Activated T-helper 1 cell treated with anti-CD3 and anti-CD28 coated beads, Interleukin-12 subunit alpha, Interleukin-12 subunit beta, Interleukin-2, Interleukin-4 antibody, amounts not matched to agents 30 ng/mL and 10 ng/mL and 1 ng/mL, durations not matched to agents 14 hours and 24 hours and 36 hours (primary cell): ENCODE measurements around the gene ZBTB3. TPM values are rescaled to one million over a fixed set of nuclear protein-coding genes. Genes with fewer than 3 reads are reported as not detected.
"Not testable (repeated sequence)": the region's sequence is repeated elsewhere in the genome, so short reads cannot be mapped to it uniquely, and the experiment has no call there.

ENCODE experiments used
- DNase-seq: peaks from one replicate; pipeline ENCODE4 v3.0.0; 2021; ENCODE audit warnings: low spot score
- H3K27ac Mint-ChIP-seq: one replicate; pipeline ENCODE4 v1.8.0; 2021; ENCODE audit warnings: mild to moderate bottlenecking, mixed read lengths
- H3K27me3 Mint-ChIP-seq: one replicate; pipeline ENCODE4 v1.8.0; 2022; ENCODE audit warnings: mild to moderate bottlenecking, moderate library complexity, mixed read lengths; ENCODE audit not compliant: insufficient read depth
- H3K36me3 Mint-ChIP-seq: one replicate; pipeline ENCODE4 v1.8.0; 2021; ENCODE audit warnings: low read depth, mixed read lengths
- H3K4me1 Mint-ChIP-seq: one replicate; pipeline ENCODE4 v1.8.0; 2021; ENCODE audit warnings: low read depth, mixed read lengths
- H3K4me3 Mint-ChIP-seq: one replicate; pipeline ENCODE4 v1.8.0; 2021; ENCODE audit warnings: mild to moderate bottlenecking, moderate library complexity, mixed read lengths
- H3K9me3 Mint-ChIP-seq: one replicate; pipeline ENCODE4 v1.8.0; 2021; ENCODE audit warnings: mixed read lengths
- intact Hi-C: fragments of 100-400 bp; cut with micrococcal nuclease; formaldehyde crosslinking; loops from one replicate; pipeline ENCODE4 v1.15.1; 2024
- total RNA-seq: library from RNA; stranded (reverse); gene quantifications from 2 replicates; pipeline ENCODE4 v1.2.3, GENCODE V29; 2022

The ZBTB3 gene
- total RNA-seq, 1 donor from 2014 or later = 8.7 TPM

DNA sequence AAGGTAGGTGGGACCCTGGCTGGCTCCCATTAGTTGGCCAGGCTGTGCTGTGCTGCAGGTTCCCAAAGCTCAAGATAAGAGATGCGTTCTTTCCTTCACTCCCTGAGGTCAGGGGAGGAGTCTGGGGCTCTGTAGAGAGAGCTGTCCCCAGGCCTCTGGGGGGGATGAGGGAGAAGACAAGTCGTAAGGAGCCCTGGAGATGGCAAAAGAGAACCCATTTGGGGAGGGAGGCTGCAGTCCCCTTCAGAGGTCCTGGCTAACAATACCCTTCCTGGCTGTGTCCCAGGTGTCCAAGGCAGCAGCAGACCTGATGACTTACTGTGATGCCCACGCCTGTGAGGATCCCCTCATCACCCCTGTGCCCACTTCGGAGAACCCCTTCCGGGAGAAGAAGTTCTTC, 45.6 kb downstream of the ZBTB3 start:
- peaks cover 64% of the 10 kb centered on the region for H3K4me1 Mint-ChIP-seq
- intact Hi-C loops = loop anchor here (2.0 to 5.0 kb wide), 2 partner anchors 44 to 586 kb away; partner anchors contain the start of genes C11orf98, CSKMT and INCENP
- DNase-seq = no peak

DNA sequence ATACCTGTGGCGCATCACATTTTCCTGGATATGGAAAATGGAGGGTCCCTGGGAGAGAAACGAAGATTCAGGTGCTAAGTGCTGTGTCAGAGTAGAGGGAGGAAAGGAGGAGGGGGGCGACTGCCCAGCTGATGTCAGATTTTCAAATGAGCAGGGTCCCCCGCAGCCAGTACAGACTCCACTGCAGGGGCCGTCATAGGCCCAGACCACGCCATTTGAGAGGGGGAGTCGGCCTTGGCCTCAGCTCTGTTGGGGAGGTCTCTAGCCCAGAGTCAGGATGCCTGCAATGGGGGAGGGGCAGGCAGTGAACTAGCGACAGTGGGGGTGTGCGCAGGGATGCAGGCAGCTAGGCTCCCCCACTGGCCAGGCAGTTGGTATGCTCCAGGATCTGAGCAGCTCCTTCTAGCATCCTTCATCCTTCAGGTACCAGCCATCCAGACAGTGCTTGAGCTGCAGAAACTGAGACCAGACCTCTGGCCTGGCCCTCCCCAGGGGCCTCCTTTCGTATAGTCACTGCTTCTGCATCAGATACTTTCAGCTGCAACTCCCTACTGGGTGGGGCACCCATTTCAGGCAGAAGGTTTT, 46.6 kb downstream of the ZBTB3 start, which contains the start of the genes BSCL2 and GNG3:
Gene BSCL2 (minus strand): TSS at position 148 of the 585 bp plus-strand sequence. CDS start 229 bp downstream, outside the sequence.
Gene GNG3 (plus strand): TSS at position 400 of the 585 bp plus-strand sequence. CDS start 620 bp downstream, outside the sequence.
- H3K4me1 Mint-ChIP-seq = peaks cover 54% of the 10 kb centered on the region
- H3K27ac Mint-ChIP-seq = peak within 1 kb of the TSS; percentile 93
- no peaks in the 10 kb centered on the region for H3K27me3 Mint-ChIP-seq
- no peaks in the 10 kb centered on the region for H3K9me3 Mint-ChIP-seq
- no peak for DNase-seq
- H3K4me3 Mint-ChIP-seq = peak within 1 kb of the TSS; percentile 90
- intact Hi-C loops = loop anchor here (5.0 kb wide), 1 partner anchor 585 kb away; the partner anchor contains the start of gene INCENP
- H3K36me3 Mint-ChIP-seq = peaks cover 21% of the 10 kb centered on the region

More for the DNA sequence above, 45.6 kb downstream of the ZBTB3 start:
- Mint-ChIP-seq H3K27ac (peak overlapping the region; percentile 93), H3K36me3 (peaks cover 26% of the 10 kb centered on the region), H3K4me3 (peak overlapping the region; percentile 90), H3K9me3 (no peaks in the 10 kb centered on the region), H3K27me3 (no peaks in the 10 kb centered on the region)

- Mint-ChIP-seq H3K36me3 (peaks cover 21% of the 10 kb centered on the region), H3K27ac (peak overlapping the region; percentile 45), H3K9me3 (no peaks in the 10 kb centered on the region), H3K4me3 (peak overlapping the region; percentile 62), H3K27me3 (no peaks in the 10 kb centered on the region), H3K4me1 (peaks cover 49% of the 10 kb centered on the region)
- intact Hi-C loops = loop anchor here (1.0 to 5.0 kb wide), 4 partner anchors 35 to 585 kb away; partner anchors contain the start of genes INCENP and LBHD1
- no peak for DNase-seq
These were observed 47.1 kb downstream of the ZBTB3 start for GRCh38 chr11:62706850-62707247.

- Mint-ChIP-seq H3K4me1 (peaks cover 49% of the 10 kb centered on the region), H3K9me3 (no peaks in the 10 kb centered on the region), H3K4me3 (peak overlapping the region; percentile 89), H3K27ac (peak overlapping the region; percentile 79), H3K27me3 (no peaks in the 10 kb centered on the region), H3K36me3 (peaks cover 26% of the 10 kb centered on the region)
- peak; percentile 89 for DNase-seq
- intact Hi-C loops = loop anchor here (1.0 to 5.0 kb wide), 4 partner anchors 34 to 584 kb away; partner anchors contain the start of genes INCENP and LBHD1
These were observed 47.8 kb downstream of the ZBTB3 start for GRCh38 chr11:62705880-62706849.

DNA sequence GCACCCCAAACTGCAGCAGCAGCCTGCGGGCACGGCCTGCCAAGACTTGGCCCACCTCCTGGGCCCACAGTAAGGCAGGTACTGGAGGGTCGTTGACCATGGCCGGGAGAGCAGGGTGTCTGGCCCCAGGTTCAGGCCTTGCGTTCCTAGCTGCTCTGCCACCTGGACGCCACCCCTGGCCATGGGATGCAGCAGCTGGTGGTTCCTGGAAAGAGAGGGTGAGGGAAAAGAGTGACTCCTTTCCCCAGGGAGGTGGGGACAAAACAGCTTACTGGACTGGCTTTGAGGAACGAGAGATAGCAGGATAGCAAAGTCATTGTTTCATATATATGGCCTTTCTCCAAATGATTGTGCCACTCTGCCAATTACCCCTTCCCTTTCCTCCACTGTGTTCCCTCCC, 48.5 kb downstream of the ZBTB3 start:
- DNase-seq = no peak
- H3K4me3 Mint-ChIP-seq = peak overlapping the region; percentile 89
- H3K36me3 Mint-ChIP-seq = peaks cover 23% of the 10 kb centered on the region
- no peaks in the 10 kb centered on the region for H3K9me3 Mint-ChIP-seq
- H3K4me1 Mint-ChIP-seq = peaks cover 44% of the 10 kb centered on the region
- no peaks in the 10 kb centered on the region for H3K27me3 Mint-ChIP-seq
- H3K27ac Mint-ChIP-seq = peak overlapping the region; percentile 79
- intact Hi-C loops = loop anchor here (5.0 kb wide), 1 partner anchor 583 kb away; the partner anchor contains the start of gene INCENP

DNA sequence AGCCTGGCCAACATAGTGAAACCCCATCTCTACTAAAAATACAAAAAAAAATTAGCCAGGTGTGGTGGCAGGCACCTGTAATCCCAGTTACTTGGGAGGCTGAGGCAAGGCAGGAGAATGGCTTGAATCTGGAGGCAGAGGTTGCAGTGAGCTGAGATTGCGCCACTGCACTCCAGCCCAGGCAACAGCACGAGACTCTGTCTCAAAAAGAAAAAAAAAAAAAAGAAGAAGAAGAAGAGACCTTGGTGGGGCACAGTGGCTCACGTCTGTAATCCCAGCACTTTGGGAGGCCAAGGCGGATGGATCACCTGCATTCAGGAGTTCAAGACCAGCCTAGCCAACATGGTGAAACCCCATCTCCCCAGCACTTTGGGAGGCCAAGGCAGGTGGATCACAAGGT, 50.0 kb downstream of the ZBTB3 start:
- H3K4me1 Mint-ChIP-seq = peaks cover 29% of the 10 kb centered on the region
- H3K27ac Mint-ChIP-seq, H3K4me3 Mint-ChIP-seq, intact Hi-C loops, DNase-seq, H3K27me3 Mint-ChIP-seq, H3K9me3 Mint-ChIP-seq: not testable (repeated sequence)
- peaks cover 14% of the 10 kb centered on the region for H3K36me3 Mint-ChIP-seq

DNA sequence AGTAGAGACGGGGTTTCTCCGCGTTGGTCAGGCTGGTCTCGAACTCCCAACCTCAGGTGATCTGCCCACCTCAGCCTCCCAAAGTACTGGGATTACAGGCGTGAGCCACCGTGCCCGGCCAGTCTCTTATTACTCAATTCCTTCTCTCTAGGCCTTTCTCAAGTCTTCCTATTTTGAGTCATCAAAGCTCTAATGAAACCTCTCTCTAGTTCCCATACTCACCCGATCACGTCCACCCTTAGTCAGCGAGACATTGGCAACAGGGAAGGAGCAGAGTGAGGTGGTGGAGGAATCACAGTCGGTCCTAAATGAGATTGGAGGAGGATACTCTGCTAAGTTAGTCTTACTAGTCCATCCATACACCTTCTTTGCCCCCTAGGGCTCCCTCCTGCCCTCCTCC, 51.7 kb downstream of the ZBTB3 start:
- intact Hi-C loops = no loop called here
- peaks cover 16% of the 10 kb centered on the region for H3K4me1 Mint-ChIP-seq
- no peak overlapping the region for H3K27ac Mint-ChIP-seq
- DNase-seq = no peak
- H3K27me3 Mint-ChIP-seq = no peaks in the 10 kb centered on the region
- H3K36me3 Mint-ChIP-seq = peaks cover 14% of the 10 kb centered on the region
- no peak overlapping the region for H3K4me3 Mint-ChIP-seq
- H3K9me3 Mint-ChIP-seq = no peaks in the 10 kb centered on the region

Other genes starting within 250 kb of the ZBTB3 start
- gene AHNAK, start 207.4 kb downstream of the ZBTB3 start, total RNA-seq = 96.5 and 97.2 TPM in 2 replicates
- 1,154 and 1,169 TPM in 2 replicates for gene EEF1G, start 180.3 kb downstream of the ZBTB3 start, total RNA-seq
- gene TUT1, start 162.6 kb downstream of the ZBTB3 start, total RNA-seq = 38.7 and 40.7 TPM in 2 replicates
- 224 and 230 TPM in 2 replicates for gene MTA2, start 152.3 kb downstream of the ZBTB3 start, total RNA-seq
- 164 and 167 TPM in 2 replicates for gene EML3, start 141.4 kb downstream of the ZBTB3 start, total RNA-seq
- gene ROM1, start 140.9 kb downstream of the ZBTB3 start, total RNA-seq = 2.5 and 3.2 TPM in 2 replicates
- 93.8 and 94.3 TPM in 2 replicates for gene B3GAT3, start 132.2 kb downstream of the ZBTB3 start, total RNA-seq
- gene GANAB, start 107.5 kb downstream of the ZBTB3 start, total RNA-seq = 238 and 255 TPM in 2 replicates
- gene INTS5, start 100.9 kb downstream of the ZBTB3 start, total RNA-seq = 39.2 and 40.4 TPM in 2 replicates
- 146 and 151 TPM in 2 replicates for gene C11orf98, start 89.0 kb downstream of the ZBTB3 start, total RNA-seq
- gene CSKMT, start 88.8 kb downstream of the ZBTB3 start, total RNA-seq = 65.0 and 69.4 TPM in 2 replicates
- 8.9 and 11.4 TPM in 2 replicates for gene UQCC3, start 82.5 kb downstream of the ZBTB3 start, total RNA-seq
- 23.4 and 24.3 TPM in 2 replicates for gene LBHD1, start 81.9 kb downstream of the ZBTB3 start, total RNA-seq
- 125 and 128 TPM in 2 replicates for gene UBXN1, start 75.1 kb downstream of the ZBTB3 start, total RNA-seq
- 0.17 and 0.26 TPM in 2 replicates for gene LRRN4CL, start 64.6 kb downstream of the ZBTB3 start, total RNA-seq
- gene BSCL2, start 46.7 kb downstream of the ZBTB3 start, total RNA-seq = 34.0 and 34.6 TPM in 2 replicates
- gene GNG3, start 46.5 kb downstream of the ZBTB3 start, total RNA-seq = not detected in 2 replicates
- 53.0 and 55.2 TPM in 2 replicates for gene HNRNPUL2, start 26.7 kb downstream of the ZBTB3 start, total RNA-seq
- 36.4 and 38.0 TPM in 2 replicates for gene TTC9C, start 25.7 kb downstream of the ZBTB3 start, total RNA-seq
- gene POLR2G, start 7.4 kb upstream of the ZBTB3 start, total RNA-seq = 145 and 148 TPM in 2 replicates
- 19.4 and 20.7 TPM in 2 replicates for gene TAF6L, start 17.2 kb upstream of the ZBTB3 start, total RNA-seq
- 40.6 and 43.0 TPM in 2 replicates for gene TMEM179B, start 33.2 kb upstream of the ZBTB3 start, total RNA-seq
- 14.3 and 16.0 TPM in 2 replicates for gene TMEM223, start 37.8 kb upstream of the ZBTB3 start, total RNA-seq
- gene NXF1, start 51.3 kb upstream of the ZBTB3 start, total RNA-seq = 155 and 158 TPM in 2 replicates
- gene STX5, start 77.9 kb upstream of the ZBTB3 start, total RNA-seq = 34.2 and 39.9 TPM in 2 replicates
- gene TEX54, start 78.7 kb upstream of the ZBTB3 start, total RNA-seq = 1.2 and 1.3 TPM in 2 replicates
- gene WDR74, start 85.4 kb upstream of the ZBTB3 start, total RNA-seq = 156 and 161 TPM in 2 replicates
- gene SLC3A2, start 126.7 kb upstream of the ZBTB3 start, total RNA-seq = 397 and 399 TPM in 2 replicates
- gene CHRM1, start 167.2 kb upstream of the ZBTB3 start, total RNA-seq = not detected in 2 replicates
- gene SLC22A6, start 230.8 kb upstream of the ZBTB3 start, total RNA-seq = not detected in 2 replicates